ENCODE data around the gene ZNF282.

The ZNF282 gene

GRCh38 chr7:149196151-149196704, 882 bp downstream of the ZNF282 start:
- in situ Hi-C loops (cut with HindIII; ENCODE audit: low pct_ligation_motif_present, low sequenced_read_pairs), result no loop called here
- no peak for DNase-seq
- H3K27me3 ChIP-seq (replicated peaks), result no peaks in the 10 kb centered on the region
- peak overlapping the region; percentile 83 for H3K4me3 ChIP-seq (ENCODE audit: low read depth, low read length)
- peak overlapping the region; percentile 45 for H3K27ac ChIP-seq
- TF ChIP-seq CTCF (IDR thresholded peaks at IDR 0.05; ENCODE audit: low read depth, low read length, missing control alignments), result no peak
- H3K36me3 ChIP-seq (replicated peaks), result peaks cover 22% of the 10 kb centered on the region

DNA sequence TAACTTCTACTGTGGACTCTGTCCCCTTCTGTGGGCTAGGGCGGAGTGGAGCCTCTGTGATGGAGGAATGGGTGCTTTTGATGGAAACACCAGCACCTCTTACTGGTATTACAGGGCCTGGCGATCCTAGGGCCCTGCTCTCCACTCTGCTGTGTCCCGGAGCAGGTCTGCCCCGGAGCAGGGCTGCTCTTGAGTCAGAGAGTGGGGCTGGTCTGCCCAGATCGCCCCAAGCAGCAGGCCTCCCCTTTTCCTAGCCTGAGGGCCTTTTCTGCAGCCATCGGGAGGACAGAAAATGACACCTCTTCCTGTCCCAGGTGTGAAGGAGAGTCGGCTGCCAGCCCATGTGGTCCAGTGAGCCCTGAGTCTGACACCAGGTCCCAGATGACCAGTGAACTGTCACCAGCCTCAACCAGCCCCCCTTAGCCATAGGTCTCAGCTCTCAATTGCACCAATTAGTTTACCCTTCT, 1.4 kb downstream of the ZNF282 start:
- Histone ChIP-seq H3K36me3 (replicated peaks) (peaks cover 27% of the 10 kb centered on the region), H3K27ac (no peak overlapping the region), H3K27me3 (replicated peaks) (no peaks in the 10 kb centered on the region), H3K4me3 (ENCODE audit: low read depth, low read length) (peak overlapping the region; percentile 83)
- in situ Hi-C loops (cut with HindIII; ENCODE audit: low pct_ligation_motif_present, low sequenced_read_pairs), result no loop called here
- DNase-seq, result no peak
- TF ChIP-seq CTCF (IDR thresholded peaks at IDR 0.05; ENCODE audit: low read depth, low read length, missing control alignments), result no peak

GRCh38 chr7:149197675-149198074, 2.3 kb downstream of the ZNF282 start:
- DNase-seq, result no peak
- TF ChIP-seq CTCF (IDR thresholded peaks at IDR 0.05; ENCODE audit: low read depth, low read length, missing control alignments), result no peak
- H3K36me3 ChIP-seq (replicated peaks), result peaks cover 32% of the 10 kb centered on the region
- H3K27me3 ChIP-seq (replicated peaks), result no peaks in the 10 kb centered on the region
- no peak overlapping the region for H3K27ac ChIP-seq
- peak overlapping the region; percentile 12 for H3K4me3 ChIP-seq (ENCODE audit: low read depth, low read length)
- in situ Hi-C loops (cut with HindIII; ENCODE audit: low pct_ligation_motif_present, low sequenced_read_pairs), result no loop called here

DNA sequence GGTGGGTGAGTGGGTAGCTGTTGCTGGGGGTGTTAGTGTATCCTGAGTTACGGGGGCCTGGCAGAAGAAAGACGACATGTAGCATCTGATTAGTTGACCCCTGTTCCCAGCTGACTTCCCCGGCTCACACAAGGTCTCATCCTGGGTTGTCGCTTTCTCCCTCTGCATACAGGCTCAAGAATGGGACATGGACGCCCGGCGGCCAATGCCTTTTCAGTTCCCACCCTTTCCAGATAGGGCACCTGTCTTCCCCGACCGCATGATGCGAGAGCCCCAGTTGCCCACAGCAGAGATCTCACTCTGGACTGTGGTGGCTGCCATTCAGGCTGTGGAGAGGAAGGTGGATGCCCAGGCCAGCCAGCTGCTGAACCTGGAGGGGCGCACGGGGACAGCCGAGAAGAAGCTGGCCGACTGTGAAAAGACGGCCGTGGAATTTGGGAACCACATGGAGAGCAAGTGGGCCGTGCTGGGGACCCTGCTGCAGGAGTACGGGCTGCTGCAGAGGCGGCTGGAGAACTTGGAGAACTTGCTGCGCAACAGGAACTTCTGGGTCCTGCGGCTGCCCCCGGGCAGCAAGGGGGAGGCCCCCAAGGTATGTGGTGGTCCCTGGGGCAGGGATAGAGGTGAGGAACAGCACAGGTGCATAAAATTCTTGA, 2.9 kb downstream of the ZNF282 start:
- Histone ChIP-seq H3K36me3 (replicated peaks) (peaks cover 38% of the 10 kb centered on the region), H3K4me3 (ENCODE audit: low read depth, low read length) (no peak overlapping the region), H3K27ac (no peak overlapping the region), H3K27me3 (replicated peaks) (no peaks in the 10 kb centered on the region)
- no peak for DNase-seq
- in situ Hi-C loops (cut with HindIII; ENCODE audit: low pct_ligation_motif_present, low sequenced_read_pairs), result no loop called here
- TF ChIP-seq CTCF (IDR thresholded peaks at IDR 0.05; ENCODE audit: low read depth, low read length, missing control alignments), result no peak

DNA sequence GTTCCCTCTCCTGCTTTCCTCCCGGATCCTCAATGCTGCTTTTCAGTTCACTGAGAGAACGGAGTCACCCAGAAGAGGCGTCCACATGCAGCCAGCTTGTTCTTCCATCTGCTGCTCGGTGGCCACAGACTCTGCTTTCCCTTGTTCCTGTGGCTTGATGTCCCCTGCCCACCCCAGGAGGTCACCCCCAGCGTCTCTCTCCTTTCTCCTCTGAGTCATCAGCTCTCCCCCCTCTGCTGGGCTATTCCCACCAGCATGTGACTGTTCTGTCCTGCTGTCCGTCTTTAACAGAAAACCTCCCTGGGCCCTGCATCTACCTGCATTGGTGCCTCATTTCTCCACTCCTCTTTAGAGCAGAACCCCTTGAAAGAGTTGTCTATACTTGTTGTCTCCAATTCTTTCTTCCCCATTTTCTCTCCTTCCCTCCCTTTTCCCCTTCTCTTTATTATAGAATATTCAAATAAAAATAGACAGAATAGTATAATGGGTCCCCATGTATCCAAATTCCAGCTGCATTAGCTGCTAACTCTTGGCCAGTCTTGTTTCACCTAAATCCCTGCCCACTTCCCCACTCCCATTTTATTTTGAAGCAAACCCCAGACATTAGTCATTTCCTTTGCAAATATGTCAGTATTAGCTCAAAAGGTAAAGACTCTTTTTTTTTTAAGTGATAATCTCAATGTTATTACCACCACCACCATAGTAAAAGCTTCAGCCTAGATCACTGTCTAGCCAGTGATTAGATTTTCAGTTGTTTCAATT, 4.1 kb downstream of the ZNF282 start:
- Histone ChIP-seq H3K27me3 (replicated peaks) (no peaks in the 10 kb centered on the region), H3K4me3 (ENCODE audit: low read depth, low read length) (no peak overlapping the region), H3K36me3 (replicated peaks) (peaks cover 48% of the 10 kb centered on the region), H3K27ac (peak overlapping the region; percentile 66)
- no peak for TF ChIP-seq CTCF (IDR thresholded peaks at IDR 0.05; ENCODE audit: low read depth, low read length, missing control alignments)
- peak; percentile 20 for DNase-seq
- in situ Hi-C loops (cut with HindIII; ENCODE audit: low pct_ligation_motif_present, low sequenced_read_pairs), result no loop called here

All from brain microvascular endothelial cell (primary cell).